ENCODE measurements around the gene FKBP2. TPM values are rescaled to one million over a fixed set of nuclear protein-coding genes. Genes with fewer than 3 reads are reported as not detected.
A peak's percentile ranks its signal among the peaks of the same experiment; 100 is the strongest.

Gene FKBP2
- total RNA-seq, 1 experiment from 2014 or later, result 87.4 TPM

- TF ChIP-seq CTCF (IDR thresholded peaks at IDR 0.05; ENCODE audit: unreplicated experiment), result no peak
- no peak for DNase-seq
- Mint-ChIP-seq H3K27ac (ENCODE audit: unreplicated experiment) (peak overlapping the region; percentile 50), H3K9me3 (ENCODE audit: low read depth, unreplicated experiment) (no peaks in the 10 kb centered on the region), H3K36me3 (ENCODE audit: insufficient read depth, unreplicated experiment) (peaks cover 85% of the 10 kb centered on the region), H3K4me1 (ENCODE audit: low read depth, unreplicated experiment) (peaks cover 7% of the 10 kb centered on the region), H3K4me3 (ENCODE audit: low read depth, unreplicated experiment) (peak overlapping the region; percentile 79), H3K27me3 (ENCODE audit: unreplicated experiment) (no peaks in the 10 kb centered on the region)
- intact Hi-C loops (cut with micrococcal nuclease; ENCODE audit: unreplicated experiment), result no loop called here
- no TSS peak for BruUV-seq (replicated peaks)
- CTCF ChIA-PET, result interaction anchor here (1.1 to 1.4 kb wide), 2 partner anchors 10 to 26 kb away, joined by 3 to 4 read pairs; no protein-coding TSS in a partner anchor
Measured at GRCh38 chr11:64224151-64224890, 16.6 kb upstream of the FKBP2 start.

- peaks cover 86% of the 10 kb centered on the region for H3K36me3 Mint-ChIP-seq (ENCODE audit: insufficient read depth, unreplicated experiment)
- H3K9me3 Mint-ChIP-seq (ENCODE audit: low read depth, unreplicated experiment), result no peaks in the 10 kb centered on the region
- CTCF ChIA-PET, result interaction anchor here (0.5 to 1.1 kb wide), 2 partner anchors 26 to 78 kb away, joined by 4 to 7 read pairs; no protein-coding TSS in a partner anchor
- intact Hi-C loops (cut with micrococcal nuclease; ENCODE audit: unreplicated experiment), result no loop called here
- H3K4me3 Mint-ChIP-seq (ENCODE audit: low read depth, unreplicated experiment), result peak overlapping the region; percentile 79
- DNase-seq, result no peak
- TF ChIP-seq CTCF (IDR thresholded peaks at IDR 0.05; ENCODE audit: unreplicated experiment), result no peak
- peak overlapping the region; percentile 50 for H3K27ac Mint-ChIP-seq (ENCODE audit: unreplicated experiment)
- H3K4me1 Mint-ChIP-seq (ENCODE audit: low read depth, unreplicated experiment), result peaks cover 7% of the 10 kb centered on the region
- BruUV-seq (replicated peaks), result no TSS peak
- H3K27me3 Mint-ChIP-seq (ENCODE audit: unreplicated experiment), result no peaks in the 10 kb centered on the region
Measured at GRCh38 chr11:64224891-64225607, 15.8 kb upstream of the FKBP2 start.

GRCh38 chr11:64225608-64226506 lies 15.0 kb upstream of the FKBP2 start, which contains the start of the genes NUDT22 and TRPT1:
NUDT22 (plus strand) TSS chr11:64226274; CDS start chr11:64226653, 379 bp downstream.
TRPT1 (minus strand) TSS chr11:64226186; CDS start chr11:64225860, 326 bp downstream.
- peak within 1 kb of the TSS; percentile 79 for H3K4me3 Mint-ChIP-seq (ENCODE audit: low read depth, unreplicated experiment)
- CTCF ChIA-PET, result interaction anchor here (0.5 to 1.3 kb wide), 4 partner anchors 12 to 77 kb away, joined by 3 to 7 read pairs (median 4); no protein-coding TSS in a partner anchor
- peak; percentile 38 for TF ChIP-seq CTCF (IDR thresholded peaks at IDR 0.05; ENCODE audit: unreplicated experiment)
- peaks cover 90% of the 10 kb centered on the region for H3K36me3 Mint-ChIP-seq (ENCODE audit: insufficient read depth, unreplicated experiment)
- intact Hi-C loops (cut with micrococcal nuclease; ENCODE audit: unreplicated experiment), result no loop called here
- H3K4me1 Mint-ChIP-seq (ENCODE audit: low read depth, unreplicated experiment), result peaks cover 7% of the 10 kb centered on the region
- BruUV-seq (replicated peaks), result TSS peak; percentile 42
- no peaks in the 10 kb centered on the region for H3K9me3 Mint-ChIP-seq (ENCODE audit: low read depth, unreplicated experiment)
- peak within 1 kb of the TSS; percentile 50 for H3K27ac Mint-ChIP-seq (ENCODE audit: unreplicated experiment)
- DNase-seq, result peak; percentile 94
- H3K27me3 Mint-ChIP-seq (ENCODE audit: unreplicated experiment), result no peaks in the 10 kb centered on the region

Data from Calu3 (cell line).